ENCODE measurements around the gene PCDH15.
A peak's percentile ranks its signal among the peaks of the same experiment; 100 is the strongest.

The PCDH15 gene

DNA sequence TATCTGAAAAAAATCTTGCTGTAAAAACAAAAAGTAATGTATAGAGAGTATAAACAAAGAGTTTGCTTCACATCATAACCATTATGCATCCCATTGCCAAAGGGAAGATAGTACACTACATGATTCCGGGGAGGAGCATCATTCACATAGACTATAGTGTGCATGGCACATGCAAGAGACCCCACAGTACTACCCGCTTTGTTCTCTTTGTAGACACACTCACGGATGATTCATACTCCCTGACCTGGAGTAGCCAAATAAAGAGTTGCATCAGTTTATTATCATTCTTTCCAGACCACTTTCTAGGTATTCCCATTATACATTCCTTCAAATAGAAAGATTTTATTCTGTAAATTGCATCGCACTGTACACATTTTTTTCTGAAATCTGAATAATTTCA is 356.9 kb downstream of the PCDH15 start:
- Histone ChIP-seq H2BK12ac (ENCODE audit: low read length) (no peak overlapping the region), H3K4me1 (ENCODE audit: control insufficient read depth in 2 of 2, insufficient read depth in 1 of 2, low read depth in 1 of 2, low read length in 2 of 2) (peaks cover 0 to 2% of the 10 kb centered on the region in 2 donors), H3K4me3 (ENCODE audit: low read length in 2 of 2) (no peak overlapping the region), H3K9me3 (replicated peaks in 1 of 2; ENCODE audit: control insufficient read depth in 2 of 2, insufficient read depth in 1 of 2, low read depth in 1 of 2, low read length in 2 of 2) (no peaks in the 10 kb centered on the region), H2AFZ (ENCODE audit: low read length) (no peak overlapping the region), H3K36me3 (replicated peaks in 1 of 2; ENCODE audit: control insufficient read depth in 2 of 2, insufficient read depth in 2 of 2, low read length in 2 of 2) (no peaks in the 10 kb centered on the region), H2BK120ac (ENCODE audit: low read depth, low read length) (no peak overlapping the region), H3K4ac (ENCODE audit: low read length) (no peak overlapping the region), H3K4me2 (ENCODE audit: insufficient read depth, low read length, poor library complexity, severe bottlenecking) (no peak overlapping the region), H3K23ac (ENCODE audit: low read depth, low read length, poor library complexity) (no peak overlapping the region), H4K8ac (ENCODE audit: low read depth, low read length) (no peak overlapping the region), H3K27ac (replicated peaks; ENCODE audit: low read length) (no peak overlapping the region), H3K79me1 (ENCODE audit: low read depth, low read length) (no peaks in the 10 kb centered on the region), H4K91ac (ENCODE audit: low read depth, low read length, poor library complexity) (no peak overlapping the region), H3K18ac (ENCODE audit: low read length) (no peak overlapping the region), H2AK5ac (ENCODE audit: low read depth, low read length) (no peak overlapping the region), H2BK5ac (ENCODE audit: low read length) (no peak overlapping the region), H3K9ac (ENCODE audit: low read depth, low read length, poor library complexity) (no peak overlapping the region), H2BK15ac (ENCODE audit: low read length) (no peak overlapping the region), H3K14ac (ENCODE audit: low read length) (no peak overlapping the region), H3K27me3 (ENCODE audit: control insufficient read depth in 3 of 3, insufficient read depth in 3 of 3, low read depth in 1 of 3, low read length in 3 of 3) (no peaks in the 10 kb centered on the region)
- no peak for DNase-seq (ENCODE audit: low spot score)
- WGBS, 2 donors (ENCODE audit: extremely low coverage in 2 of 2, insufficient read length in 2 of 2, insufficient replicate concordance in 1 of 2): no CpG with 5 or more reads among the region's 4 CpGs

DNA sequence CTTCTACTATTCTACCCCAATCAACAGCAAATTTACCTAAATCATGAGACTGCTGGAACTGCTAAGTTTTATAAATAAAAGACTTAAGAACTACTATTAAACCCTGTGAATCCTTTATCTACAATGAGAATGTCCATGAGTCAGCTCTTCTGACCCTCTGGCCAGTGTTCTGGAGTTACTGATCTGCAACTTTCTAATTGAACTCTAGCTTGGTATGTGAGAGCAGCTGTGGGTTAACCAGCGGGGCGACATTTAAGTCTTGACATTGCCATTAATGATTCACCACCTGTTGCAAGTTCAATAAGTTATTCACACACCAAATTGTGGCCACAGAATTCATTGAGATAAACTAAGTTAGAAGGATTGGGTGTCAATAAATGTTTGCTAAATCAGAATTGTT is 359.8 kb downstream of the PCDH15 start:
- Histone ChIP-seq H2BK5ac (ENCODE audit: low read length) (no peak overlapping the region), H3K9ac (ENCODE audit: low read depth, low read length, poor library complexity) (no peak overlapping the region), H2BK120ac (ENCODE audit: low read depth, low read length) (no peak overlapping the region), H3K4me2 (ENCODE audit: insufficient read depth, low read length, poor library complexity, severe bottlenecking) (no peak overlapping the region), H3K9me3 (replicated peaks in 1 of 2; ENCODE audit: control insufficient read depth in 2 of 2, insufficient read depth in 1 of 2, low read depth in 1 of 2, low read length in 2 of 2) (no peaks in the 10 kb centered on the region), H4K91ac (ENCODE audit: low read depth, low read length, poor library complexity) (no peak overlapping the region), H3K23ac (ENCODE audit: low read depth, low read length, poor library complexity) (no peak overlapping the region), H2AFZ (ENCODE audit: low read length) (no peak overlapping the region), H3K27me3 (ENCODE audit: control insufficient read depth in 3 of 3, insufficient read depth in 3 of 3, low read depth in 1 of 3, low read length in 3 of 3) (no peaks in the 10 kb centered on the region), H3K4me1 (ENCODE audit: control insufficient read depth in 2 of 2, insufficient read depth in 1 of 2, low read depth in 1 of 2, low read length in 2 of 2) (no peaks in the 10 kb centered on the region), H3K18ac (ENCODE audit: low read length) (no peak overlapping the region), H3K36me3 (replicated peaks in 1 of 2; ENCODE audit: control insufficient read depth in 2 of 2, insufficient read depth in 2 of 2, low read length in 2 of 2) (no peaks in the 10 kb centered on the region), H3K14ac (ENCODE audit: low read length) (no peak overlapping the region), H3K27ac (replicated peaks; ENCODE audit: low read length) (no peak overlapping the region), H2BK15ac (ENCODE audit: low read length) (no peak overlapping the region), H3K4me3 (ENCODE audit: low read length in 2 of 2) (no peak overlapping the region), H3K4ac (ENCODE audit: low read length) (no peak overlapping the region), H3K79me1 (ENCODE audit: low read depth, low read length) (no peaks in the 10 kb centered on the region), H2BK12ac (ENCODE audit: low read length) (no peak overlapping the region), H4K8ac (ENCODE audit: low read depth, low read length) (no peak overlapping the region), H2AK5ac (ENCODE audit: low read depth, low read length) (no peak overlapping the region)
- no CpG with 5 or more reads among the region's 2 CpGs for WGBS, 2 donors (ENCODE audit: extremely low coverage in 2 of 2, insufficient read length in 2 of 2, insufficient replicate concordance in 1 of 2)
- DNase-seq (ENCODE audit: low spot score): peak; percentile 1

DNA sequence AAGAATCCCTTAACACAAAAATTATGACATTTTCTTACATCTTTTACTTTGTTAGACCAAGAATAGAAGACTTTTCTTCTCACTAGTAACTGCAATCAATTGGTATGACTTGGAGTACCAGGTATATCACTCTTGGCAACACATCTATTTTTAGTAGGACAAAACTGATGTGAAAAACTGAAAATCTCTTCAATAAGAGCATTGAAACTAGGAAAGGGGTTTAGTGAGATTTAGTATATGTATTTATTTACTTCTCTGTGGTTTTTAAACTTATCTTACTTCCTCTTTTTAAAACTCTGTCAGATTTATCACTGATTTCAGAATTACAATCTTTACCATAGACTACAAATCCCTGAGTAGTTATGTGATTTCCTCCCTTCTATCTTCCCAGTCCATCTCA is 366.2 kb downstream of the PCDH15 start:
- no peak overlapping the region for H3K4me2 ChIP-seq (ENCODE audit: insufficient read depth, low read length, poor library complexity, severe bottlenecking)

DNA sequence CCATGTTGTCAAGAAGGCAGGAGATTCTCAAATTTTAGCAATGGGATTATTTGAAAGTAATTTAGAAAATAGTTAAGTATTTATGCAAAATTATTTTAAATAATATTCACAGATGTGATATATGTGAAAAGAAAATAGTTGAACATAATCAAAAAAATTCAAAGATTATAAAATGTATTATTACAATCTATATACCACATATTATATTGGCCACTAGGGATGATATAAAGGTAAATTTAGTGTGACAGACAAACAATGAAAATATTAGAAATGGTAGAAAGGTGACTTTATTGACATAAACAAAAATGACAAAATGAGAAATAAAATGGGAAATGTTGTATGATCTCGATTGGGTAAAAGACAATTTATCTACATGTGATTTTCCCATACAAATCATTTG is 385.5 kb downstream of the PCDH15 start:
- H3K4me2 ChIP-seq (ENCODE audit: insufficient read depth, low read length, poor library complexity, severe bottlenecking): no peak overlapping the region
- H4K8ac ChIP-seq (ENCODE audit: low read depth, low read length): no peak overlapping the region
- no CpG with 5 or more reads among the region's 1 CpG for WGBS, 2 donors (ENCODE audit: extremely low coverage in 2 of 2, insufficient read length in 2 of 2, insufficient replicate concordance in 1 of 2)
- H2AFZ ChIP-seq (ENCODE audit: low read length): no peak overlapping the region
- H3K27ac ChIP-seq (replicated peaks; ENCODE audit: low read length): no peak overlapping the region
- H2BK120ac ChIP-seq (ENCODE audit: low read depth, low read length): no peak overlapping the region
- no peak overlapping the region for H2BK12ac ChIP-seq (ENCODE audit: low read length)
- no peak overlapping the region for H2BK15ac ChIP-seq (ENCODE audit: low read length)
- no peak overlapping the region for H3K9ac ChIP-seq (ENCODE audit: low read depth, low read length, poor library complexity)
- H2BK5ac ChIP-seq (ENCODE audit: low read length): no peak overlapping the region
- DNase-seq (ENCODE audit: low spot score): no peak
- H3K18ac ChIP-seq (ENCODE audit: low read length): no peak overlapping the region
- H3K79me1 ChIP-seq (ENCODE audit: low read depth, low read length): no peaks in the 10 kb centered on the region
- H3K27me3 ChIP-seq (ENCODE audit: control insufficient read depth in 3 of 3, insufficient read depth in 3 of 3, low read depth in 1 of 3, low read length in 3 of 3): no peaks in the 10 kb centered on the region
- no peak overlapping the region for H3K4ac ChIP-seq (ENCODE audit: low read length)
- no peaks in the 10 kb centered on the region for H3K9me3 ChIP-seq (replicated peaks in 1 of 2; ENCODE audit: control insufficient read depth in 2 of 2, insufficient read depth in 1 of 2, low read depth in 1 of 2, low read length in 2 of 2)
- H3K4me3 ChIP-seq (ENCODE audit: low read length in 2 of 2): no peak overlapping the region
- no peak overlapping the region for H3K23ac ChIP-seq (ENCODE audit: low read depth, low read length, poor library complexity)
- H2AK5ac ChIP-seq (ENCODE audit: low read depth, low read length): no peak overlapping the region
- no peak overlapping the region for H3K14ac ChIP-seq (ENCODE audit: low read length)
- H4K91ac ChIP-seq (ENCODE audit: low read depth, low read length, poor library complexity): no peak overlapping the region
- H3K36me3 ChIP-seq (replicated peaks in 1 of 2; ENCODE audit: control insufficient read depth in 2 of 2, insufficient read depth in 2 of 2, low read length in 2 of 2): no peaks in the 10 kb centered on the region
- H3K4me1 ChIP-seq (ENCODE audit: control insufficient read depth in 2 of 2, insufficient read depth in 1 of 2, low read depth in 1 of 2, low read length in 2 of 2): no peaks in the 10 kb centered on the region

More for the DNA sequence above, 366.2 kb downstream of the PCDH15 start:
- Histone ChIP-seq H2BK120ac (ENCODE audit: low read depth, low read length) (no peak overlapping the region), H3K79me1 (ENCODE audit: low read depth, low read length) (no peaks in the 10 kb centered on the region), H3K27me3 (ENCODE audit: control insufficient read depth in 3 of 3, insufficient read depth in 3 of 3, low read depth in 1 of 3, low read length in 3 of 3) (no peaks in the 10 kb centered on the region), H3K4me1 (ENCODE audit: control insufficient read depth in 2 of 2, insufficient read depth in 1 of 2, low read depth in 1 of 2, low read length in 2 of 2) (no peaks in the 10 kb centered on the region), H3K14ac (ENCODE audit: low read length) (no peak overlapping the region), H2AK5ac (ENCODE audit: low read depth, low read length) (no peak overlapping the region), H3K18ac (ENCODE audit: low read length) (no peak overlapping the region), H2BK15ac (ENCODE audit: low read length) (no peak overlapping the region), H4K91ac (ENCODE audit: low read depth, low read length, poor library complexity) (no peak overlapping the region), H2AFZ (ENCODE audit: low read length) (no peak overlapping the region), H3K4ac (ENCODE audit: low read length) (no peak overlapping the region), H3K9ac (ENCODE audit: low read depth, low read length, poor library complexity) (no peak overlapping the region), H3K4me3 (ENCODE audit: low read length in 2 of 2) (no peak overlapping the region), H4K8ac (ENCODE audit: low read depth, low read length) (no peak overlapping the region), H3K9me3 (replicated peaks in 1 of 2; ENCODE audit: control insufficient read depth in 2 of 2, insufficient read depth in 1 of 2, low read depth in 1 of 2, low read length in 2 of 2) (peaks cover 0 to 4% of the 10 kb centered on the region in 2 donors), H3K27ac (replicated peaks; ENCODE audit: low read length) (no peak overlapping the region), H2BK5ac (ENCODE audit: low read length) (no peak overlapping the region), H2BK12ac (ENCODE audit: low read length) (no peak overlapping the region), H3K36me3 (replicated peaks in 1 of 2; ENCODE audit: control insufficient read depth in 2 of 2, insufficient read depth in 2 of 2, low read length in 2 of 2) (no peaks in the 10 kb centered on the region), H3K23ac (ENCODE audit: low read depth, low read length, poor library complexity) (no peak overlapping the region)
- no peak for DNase-seq (ENCODE audit: low spot score)

Measured in neuronal stem cell (in vitro differentiated cells).